GM21526 (cell line): ENCODE data around the gene ST7L.
"Not testable (repeated sequence)": the region's sequence is repeated elsewhere in the genome, so short reads cannot be mapped to it uniquely, and the experiment has no call there.

Experiments used
- ATAC-seq: cut with Tn5 transposase; IDR thresholded peaks from one replicate; pipeline ENCODE4 v1.9.1; 2021; ENCODE audit warnings: moderate library complexity; ENCODE audit not compliant: unreplicated experiment, low FRiP score

The ST7L gene

GRCh38 chr1:112618721-112619517 lies at the start of gene ST7L:
Gene ST7L, minus strand, starts transcription at chr1:112619141. Its CDS starts 28 bp downstream, at chr1:112619113.
- ATAC-seq, result no peak

- ATAC-seq, result no peak
Measured at GRCh38 chr1:112666946-112667345, 48.0 kb upstream of the ST7L start.

GRCh38 chr1:112665857-112666256 lies 46.9 kb upstream of the ST7L start:
- no peak for ATAC-seq

- no peak for ATAC-seq
Measured at GRCh38 chr1:112651205-112651604, 32.3 kb upstream of the ST7L start.

GRCh38 chr1:112646225-112646624 lies 27.3 kb upstream of the ST7L start:
- ATAC-seq, result no peak

- ATAC-seq, result no peak
Measured at GRCh38 chr1:112643080-112643479, 24.1 kb upstream of the ST7L start.

GRCh38 chr1:112640437-112640836 lies 21.5 kb upstream of the ST7L start:
- ATAC-seq, result not testable (repeated sequence)

- no peak for ATAC-seq
Measured at GRCh38 chr1:112638110-112638428, 19.1 kb upstream of the ST7L start.

- no peak for ATAC-seq
Measured at GRCh38 chr1:112637254-112638109, 18.5 kb upstream of the ST7L start.

GRCh38 chr1:112636597-112637253 lies 17.8 kb upstream of the ST7L start:
- ATAC-seq, result no peak

GRCh38 chr1:112636056-112636455 lies 17.1 kb upstream of the ST7L start:
- ATAC-seq, result no peak

- ATAC-seq, result no peak
Measured at GRCh38 chr1:112634367-112634766, 15.4 kb upstream of the ST7L start.

- ATAC-seq, result no peak
Measured at GRCh38 chr1:112633628-112634027, 14.7 kb upstream of the ST7L start.

GRCh38 chr1:112629256-112629655 lies 10.3 kb upstream of the ST7L start:
- no peak for ATAC-seq

- no peak for ATAC-seq
Measured at GRCh38 chr1:112628516-112628915, 9.6 kb upstream of the ST7L start.

GRCh38 chr1:112626887-112627286 lies 7.9 kb upstream of the ST7L start:
- ATAC-seq, result no peak

- no peak for ATAC-seq
Measured at GRCh38 chr1:112626193-112626592, 7.3 kb upstream of the ST7L start.

GRCh38 chr1:112625696-112626095 lies 6.8 kb upstream of the ST7L start:
- no peak for ATAC-seq

GRCh38 chr1:112624493-112624892 lies 5.6 kb upstream of the ST7L start:
- ATAC-seq, result not testable (repeated sequence)

GRCh38 chr1:112620377-112620695 lies 1.4 kb upstream of the ST7L start:
- ATAC-seq, result no peak
